Bladder microvascular endothelial cell (primary cell): ENCODE data around the gene ZNF185. TPM values are rescaled to one million over a fixed set of nuclear protein-coding genes. Genes with fewer than 3 reads are reported as not detected.

Experiments used
- total RNA-seq: library from RNA; depleted of rRNA; stranded (reverse); fragments of >200 nt; gene quantifications from 2 replicates; pipeline ENCODE4 v1.2.3, GENCODE V29; 2014

ZNF185 gene
- 5.3 and 15.4 TPM in 2 replicates for total RNA-seq

GRCh38 chrX:152897222-152898131 lies at the start of gene ZNF185:
Gene ZNF185 (plus strand): TSS chrX:152898067. CDS start chrX:152914490, 16,423 bp downstream.

Other genes with a start within 250 kb of the ZNF185 start
- gene MAGEA3, start 199.3 kb upstream of the ZNF185 start, total RNA-seq: not detected in 2 replicates
- not detected in 2 replicates for gene CSAG2, start 188.8 kb upstream of the ZNF185 start, total RNA-seq
- gene MAGEA2B, start 183.4 kb upstream of the ZNF185 start, total RNA-seq: not detected in 2 replicates
- not detected in 2 replicates for gene CSAG1, start 164.3 kb upstream of the ZNF185 start, total RNA-seq
- gene MAGEA12, start 164.3 kb upstream of the ZNF185 start, total RNA-seq: not detected in 2 replicates
- gene MAGEA2, start 144.2 kb upstream of the ZNF185 start, total RNA-seq: not detected in 2 replicates
- gene CSAG3, start 138.8 kb upstream of the ZNF185 start, total RNA-seq: not detected in 2 replicates
- gene MAGEA6, start 128.4 kb upstream of the ZNF185 start, total RNA-seq: not detected in 2 replicates
- gene CETN2, start 67.3 kb upstream of the ZNF185 start, total RNA-seq: 16.8 and 18.1 TPM in 2 replicates
- gene NSDHL, start 67.0 kb upstream of the ZNF185 start, total RNA-seq: 12.5 and 16.4 TPM in 2 replicates
- not detected in 2 replicates for gene PNMA5, start 96.0 kb downstream of the ZNF185 start, total RNA-seq
- 0.06 TPM in 1 of 2 replicates, not detected in the other for gene PNMA3, start 158.4 kb downstream of the ZNF185 start, total RNA-seq
- 0.32 and 0.94 TPM in 2 replicates for gene PNMA6A, start 174.4 kb downstream of the ZNF185 start, total RNA-seq